Peyer's patch (tissue), 4 donors: ENCODE measurements around the gene DLGAP4.

Source experiments
- CTCF ChIP-seq, 6 experiments: fragments of 450-650 bp in 4 of 6; fragments of 200-600 bp in 2 of 6; sonication (generic) in 1 of 6; IDR thresholded peaks; one replicate each; pipeline ENCODE4 v1.5.1; 2017 to 2019; ENCODE audit warnings: antibody characterized with exemption in 6 of 6, mild to moderate bottlenecking in 3 of 6, moderate library complexity in 1 of 6
- POLR2A ChIP-seq, 2 donors: fragments of 450-650 bp; IDR thresholded peaks; one replicate each; pipeline ENCODE4 v1.5.1; 2017; ENCODE audit warnings: antibody characterized with exemption in 2 of 2, mild to moderate bottlenecking in 2 of 2, moderate library complexity in 2 of 2

- no peak for TF ChIP-seq CTCF (IDR thresholded peaks at IDR 0.05)
- no peak for TF ChIP-seq POLR2A (IDR thresholded peaks at IDR 0.05)
Measured at GRCh38 chr20:36308986-36309385, 2.8 kb downstream of the DLGAP4 start.
